ENCODE results near the gene MSH5. TPM values are rescaled to one million over a fixed set of nuclear protein-coding genes. Genes with fewer than 3 reads are reported as not detected.
A peak's percentile ranks its signal among the peaks of the same experiment; 100 is the strongest.

MSH5 gene
- total and polyA plus RNA-seq, 9 of the 15 experiments (the other 6 are each of a cell fraction or from before 2014, with no cell fraction given) = 12.5 to 104 (median 46.6) TPM

GRCh38 chr6:31776989-31777666, 37.3 kb downstream of the MSH5 start, which contains the start of gene VWA7 (continued):
- TF ChIP-seq, protein P1, sequence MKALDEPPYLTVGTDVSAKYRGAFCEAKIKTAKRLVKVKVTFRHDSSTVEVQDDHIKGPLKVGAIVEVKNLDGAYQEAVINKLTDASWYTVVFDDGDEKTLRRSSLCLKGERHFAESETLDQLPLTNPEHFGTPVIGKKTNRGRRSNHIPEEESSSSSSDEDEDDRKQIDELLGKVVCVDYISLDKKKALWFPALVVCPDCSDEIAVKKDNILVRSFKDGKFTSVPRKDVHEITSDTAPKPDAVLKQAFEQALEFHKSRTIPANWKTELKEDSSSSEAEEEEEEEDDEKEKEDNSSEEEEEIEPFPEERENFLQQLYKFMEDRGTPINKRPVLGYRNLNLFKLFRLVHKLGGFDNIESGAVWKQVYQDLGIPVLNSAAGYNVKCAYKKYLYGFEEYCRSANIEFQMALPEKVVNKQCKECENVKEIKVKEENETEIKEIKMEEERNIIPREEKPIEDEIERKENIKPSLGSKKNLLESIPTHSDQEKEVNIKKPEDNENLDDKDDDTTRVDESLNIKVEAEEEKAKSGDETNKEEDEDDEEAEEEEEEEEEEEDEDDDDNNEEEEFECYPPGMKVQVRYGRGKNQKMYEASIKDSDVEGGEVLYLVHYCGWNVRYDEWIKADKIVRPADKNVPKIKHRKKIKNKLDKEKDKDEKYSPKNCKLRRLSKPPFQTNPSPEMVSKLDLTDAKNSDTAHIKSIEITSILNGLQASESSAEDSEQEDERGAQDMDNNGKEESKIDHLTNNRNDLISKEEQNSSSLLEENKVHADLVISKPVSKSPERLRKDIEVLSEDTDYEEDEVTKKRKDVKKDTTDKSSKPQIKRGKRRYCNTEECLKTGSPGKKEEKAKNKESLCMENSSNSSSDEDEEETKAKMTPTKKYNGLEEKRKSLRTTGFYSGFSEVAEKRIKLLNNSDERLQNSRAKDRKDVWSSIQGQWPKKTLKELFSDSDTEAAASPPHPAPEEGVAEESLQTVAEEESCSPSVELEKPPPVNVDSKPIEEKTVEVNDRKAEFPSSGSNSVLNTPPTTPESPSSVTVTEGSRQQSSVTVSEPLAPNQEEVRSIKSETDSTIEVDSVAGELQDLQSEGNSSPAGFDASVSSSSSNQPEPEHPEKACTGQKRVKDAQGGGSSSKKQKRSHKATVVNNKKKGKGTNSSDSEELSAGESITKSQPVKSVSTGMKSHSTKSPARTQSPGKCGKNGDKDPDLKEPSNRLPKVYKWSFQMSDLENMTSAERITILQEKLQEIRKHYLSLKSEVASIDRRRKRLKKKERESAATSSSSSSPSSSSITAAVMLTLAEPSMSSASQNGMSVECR (CRISPR knock-in tag; IDR thresholded peaks at IDR 0.05) = peak; percentile 89
- TF ChIP-seq ZBTB1 (CRISPR knock-in tag; IDR thresholded peaks at IDR 0.05; ENCODE audit: borderline replicate concordance, low read depth) = peak; percentile 57; the same call in 1 of the 2 replicates
- TF ChIP-seq ZFX (CRISPR knock-in tag; IDR thresholded peaks at IDR 0.05) = peak; percentile 61; the same call in 1 of the 2 replicates
- peak; percentile 98 for TF ChIP-seq LCOR (CRISPR knock-in tag; IDR thresholded peaks at IDR 0.05)
- TF ChIP-seq CCAR2 (IDR thresholded peaks at IDR 0.05; ENCODE audit: low read depth, low read length) = peak; percentile 74; the same call in 1 of the 2 replicates
- TF ChIP-seq EWSR1 (IDR thresholded peaks at IDR 0.05; ENCODE audit: borderline replicate concordance, low read depth, partially characterized antibody) = no peak
- peak in 1 of 2 experiments; percentile 93; a peak in 3 of 4 replicates for TF ChIP-seq BCLAF1 (IDR thresholded peaks at IDR 0.05; ENCODE audit: borderline replicate concordance in 1 of 2, control insufficient read depth in 1 of 2, low read depth in 2 of 2, low read length in 1 of 2)
- no peak for TF ChIP-seq BRF1 (IDR thresholded peaks at IDR 0.05; ENCODE audit: borderline replicate concordance, extremely low read depth, insufficient read length)
- TF ChIP-seq RBM39 (optimal IDR thresholded peaks at IDR 0.05; ENCODE audit: low read depth, low read length) = peak; percentile 0
- TF ChIP-seq MTA3 (IDR thresholded peaks at IDR 0.05; ENCODE audit: borderline replicate concordance) = peak; percentile 98
- 0 out of 2 replicates have a peak, but pooled peaks have one; percentile 29 for TF ChIP-seq GABPB2 (CRISPR knock-in tag; conservative IDR thresholded peaks at IDR 0.05)
- 0 out of 2 replicates have a peak, but pooled peaks have one; percentile 29 for TF ChIP-seq ZNF24 (IDR thresholded peaks at IDR 0.05)
- peak; percentile 94 for TF ChIP-seq MBD2 (IDR thresholded peaks at IDR 0.05; ENCODE audit: borderline replicate concordance, low read depth)
- peak; percentile 15; the same call in 1 of the 2 replicates for TF ChIP-seq SAFB (IDR thresholded peaks at IDR 0.05; ENCODE audit: borderline replicate concordance, low read depth, low read length)
- peak; percentile 79; the same call in 1 of the 2 replicates for TF ChIP-seq NR4A1 (CRISPR knock-in tag; IDR thresholded peaks at IDR 0.05)
- peak; percentile 86 for TF ChIP-seq NR4A1 (tag; IDR thresholded peaks at IDR 0.05)
- TF ChIP-seq ZNF584 (CRISPR knock-in tag; IDR thresholded peaks at IDR 0.05; ENCODE audit: low read depth) = peak; percentile 87
- TF ChIP-seq POLR2AphosphoS2 (IDR thresholded peaks at IDR 0.05; ENCODE audit: low read length) = peak; percentile 99
- TF ChIP-seq ZNF431 (CRISPR knock-in tag; IDR thresholded peaks at IDR 0.05) = no peak; the same call in 1 of the 2 replicates
- no peak for TF ChIP-seq POLR2H (tag; IDR thresholded peaks at IDR 0.05; ENCODE audit: low read depth)
